Activated T-cell treated with anti-CD3 and anti-CD28 coated beads for 24 hours (primary cell): ENCODE data around the gene CR1.
"Not testable (repeated sequence)": the region's sequence is repeated elsewhere in the genome, so short reads cannot be mapped to it uniquely, and the experiment has no call there.

Experiments
- DNase-seq: peaks from one replicate; pipeline ENCODE4 v3.0.0-alpha.2; 2020; ENCODE audit warnings: low read depth

CR1 gene

DNA sequence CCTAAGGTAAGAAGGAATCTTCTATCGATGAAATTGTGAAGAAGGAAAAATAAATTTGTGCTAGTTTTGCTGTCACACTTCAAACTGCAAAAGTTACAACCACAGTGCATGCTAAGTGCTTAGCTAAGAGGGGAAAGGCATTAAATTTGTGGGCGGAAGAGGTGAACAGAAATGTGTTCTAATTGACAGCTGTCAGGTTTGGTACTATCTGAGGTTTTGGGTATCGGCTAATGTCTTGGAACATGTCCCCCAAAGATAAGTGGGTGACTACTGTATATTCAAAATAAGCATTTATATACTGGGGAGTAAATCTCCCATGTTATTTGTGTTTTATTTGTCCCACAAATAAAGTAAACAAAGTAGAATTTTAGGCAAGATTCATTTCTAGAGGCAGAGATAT is 8.0 kb downstream of the CR1 start:
- no peak for DNase-seq

DNA sequence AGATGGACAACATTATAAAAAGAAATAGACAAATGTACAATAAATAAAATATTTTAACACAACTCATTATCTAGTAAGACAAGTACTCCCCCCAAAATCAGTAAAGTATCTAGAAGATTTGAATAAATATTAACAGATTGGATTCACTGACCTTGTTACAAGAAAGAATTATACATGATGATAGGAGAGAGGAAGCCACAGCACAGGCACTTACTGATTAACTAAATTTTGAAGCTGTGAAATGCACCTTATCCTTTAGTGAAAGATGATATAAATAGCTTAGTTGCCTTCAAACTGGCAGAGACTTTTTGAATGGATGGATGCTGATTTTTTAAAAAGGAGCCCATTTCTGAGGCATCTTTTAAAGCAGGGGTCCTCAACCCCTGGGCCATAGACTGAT is 8.5 kb downstream of the CR1 start:
- no peak for DNase-seq

GRCh38 chr1:207510444-207510843 is 14.5 kb downstream of the CR1 start:
- DNase-seq, result no peak

DNA sequence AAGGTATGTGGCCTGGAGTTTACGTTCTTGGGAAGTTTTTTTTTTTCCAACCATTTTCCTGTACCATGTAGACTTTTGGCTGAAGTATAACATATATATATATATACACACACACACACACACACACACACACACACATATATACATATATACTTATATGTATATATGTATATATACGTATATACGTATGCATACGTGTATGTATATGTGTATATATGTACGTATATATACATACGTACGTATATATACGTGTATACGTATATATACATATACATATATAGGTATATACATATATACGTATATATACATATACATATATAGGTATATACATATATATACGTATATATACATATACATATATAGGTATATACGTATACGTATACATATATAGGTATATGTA is 18.9 kb downstream of the CR1 start:
- DNase-seq, result no peak

GRCh38 chr1:207516729-207517128 is 20.8 kb downstream of the CR1 start:
- no peak for DNase-seq

DNA sequence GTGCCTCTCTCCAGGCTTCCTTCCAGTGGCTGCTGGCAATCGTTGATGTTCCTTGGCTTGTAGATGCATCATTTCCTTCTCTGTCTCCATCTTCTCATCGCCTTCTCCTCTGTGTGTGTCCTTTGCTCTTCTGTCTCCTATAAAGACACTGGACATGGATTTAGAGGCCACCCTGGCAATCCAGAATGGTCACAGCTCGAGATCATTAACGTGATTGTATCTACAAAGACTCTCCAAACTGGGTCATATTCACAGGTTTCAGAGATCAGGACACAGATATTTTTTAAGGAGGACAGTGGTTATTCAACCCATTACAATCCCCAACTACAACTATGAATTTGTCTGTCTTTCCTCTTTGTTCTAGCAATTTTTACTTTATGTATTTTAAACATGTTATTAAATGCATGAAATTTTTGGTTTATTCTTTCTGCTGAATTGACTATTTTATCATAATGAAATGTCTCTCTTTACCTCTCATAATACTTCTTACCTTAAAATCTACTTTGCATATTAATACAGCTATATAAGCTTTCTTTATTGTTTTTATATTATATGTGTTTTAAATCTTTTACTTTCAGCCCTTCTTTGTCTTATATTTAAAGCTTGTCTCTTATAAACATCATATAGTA is 22.8 kb downstream of the CR1 start:
- DNase-seq, result no peak

- no peak for DNase-seq
Measured at GRCh38 chr1:207519505-207520399, 23.8 kb downstream of the CR1 start.

DNA sequence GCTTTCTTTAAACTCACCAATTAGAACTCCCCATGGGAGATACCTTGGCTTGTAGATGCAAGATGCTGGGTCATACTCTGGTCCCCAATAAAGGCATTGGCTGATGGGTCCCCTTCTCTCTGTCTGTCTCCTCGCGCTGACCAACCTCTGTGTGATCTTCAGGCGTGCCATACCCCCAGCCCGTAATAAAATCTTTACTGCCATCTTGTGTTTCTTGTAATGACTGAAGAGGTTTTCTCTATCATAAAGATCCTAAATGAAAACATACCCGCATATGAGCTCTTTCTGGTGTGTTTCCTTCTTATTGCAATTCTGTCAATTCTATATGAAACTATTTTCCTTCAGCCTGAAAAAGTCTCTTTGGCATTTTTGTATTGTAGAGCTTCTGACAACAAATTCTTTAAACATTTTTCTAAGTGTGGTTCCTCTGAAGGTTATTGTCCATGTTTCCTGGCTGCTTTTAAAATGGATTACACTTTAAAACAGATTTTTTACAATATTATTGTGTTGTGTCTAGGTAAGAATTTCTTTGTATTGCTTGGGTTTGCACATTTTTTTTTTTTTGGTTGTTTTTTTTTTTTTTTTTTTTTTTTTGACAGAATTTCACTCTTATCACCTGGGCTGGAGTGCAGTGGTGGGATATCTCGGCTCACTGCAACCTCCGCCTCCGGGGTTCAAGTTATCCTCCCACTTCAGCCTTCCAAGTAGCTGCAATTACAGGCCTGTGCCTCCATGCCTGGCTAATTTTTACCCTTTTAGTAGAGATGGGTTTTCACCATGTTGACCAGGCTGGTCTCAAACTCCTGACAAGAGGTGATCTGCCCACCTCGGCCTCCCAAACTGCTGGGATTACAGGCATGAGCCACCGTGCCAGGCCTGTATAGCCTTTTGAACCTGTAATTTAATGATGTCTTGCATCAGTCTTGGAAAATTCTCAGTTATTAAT is 24.7 kb downstream of the CR1 start:
- DNase-seq, result not testable (repeated sequence)

- not testable (repeated sequence) for DNase-seq
Measured at GRCh38 chr1:207525239-207525638, 29.3 kb downstream of the CR1 start.

GRCh38 chr1:207528401-207528800 is 32.4 kb downstream of the CR1 start:
- DNase-seq, result not testable (repeated sequence)

DNA sequence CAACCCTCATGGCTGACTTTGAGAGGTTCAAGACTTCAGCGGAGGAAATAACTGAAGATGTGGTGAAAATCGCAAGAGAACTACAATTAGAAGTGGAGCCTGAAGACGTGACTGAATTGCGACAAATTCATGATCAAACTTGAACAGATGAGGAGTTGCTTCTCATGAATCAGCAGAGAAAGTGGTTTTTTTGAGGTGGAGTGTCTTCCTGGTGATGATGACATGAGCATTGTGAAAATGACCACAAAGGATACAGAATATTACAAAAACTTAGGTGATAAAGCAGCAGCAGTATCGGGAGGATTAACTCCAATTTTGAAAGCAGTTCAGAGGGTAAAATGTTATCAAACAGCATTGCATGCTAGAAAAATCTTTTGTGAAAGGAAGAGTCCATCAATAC is 40.3 kb downstream of the CR1 start:
- DNase-seq, result not testable (repeated sequence)

- DNase-seq, result not testable (repeated sequence)
Measured at GRCh38 chr1:207546677-207547357, 50.9 kb downstream of the CR1 start.

DNA sequence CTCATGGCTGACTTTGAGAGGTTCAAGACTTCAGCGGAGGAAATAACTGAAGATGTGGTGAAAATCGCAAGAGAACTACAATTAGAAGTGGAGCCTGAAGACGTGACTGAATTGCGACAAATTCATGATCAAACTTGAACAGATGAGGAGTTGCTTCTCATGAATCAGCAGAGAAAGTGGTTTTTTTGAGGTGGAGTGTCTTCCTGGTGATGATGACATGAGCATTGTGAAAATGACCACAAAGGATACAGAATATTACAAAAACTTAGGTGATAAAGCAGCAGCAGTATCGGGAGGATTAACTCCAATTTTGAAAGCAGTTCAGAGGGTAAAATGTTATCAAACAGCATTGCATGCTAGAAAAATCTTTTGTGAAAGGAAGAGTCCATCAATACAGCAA is 58.9 kb downstream of the CR1 start:
- not testable (repeated sequence) for DNase-seq

GRCh38 chr1:207565546-207566468 is 69.8 kb downstream of the CR1 start:
- DNase-seq, result no peak

- not testable (repeated sequence) for DNase-seq
Measured at GRCh38 chr1:207571926-207572325, 76.0 kb downstream of the CR1 start.

DNA sequence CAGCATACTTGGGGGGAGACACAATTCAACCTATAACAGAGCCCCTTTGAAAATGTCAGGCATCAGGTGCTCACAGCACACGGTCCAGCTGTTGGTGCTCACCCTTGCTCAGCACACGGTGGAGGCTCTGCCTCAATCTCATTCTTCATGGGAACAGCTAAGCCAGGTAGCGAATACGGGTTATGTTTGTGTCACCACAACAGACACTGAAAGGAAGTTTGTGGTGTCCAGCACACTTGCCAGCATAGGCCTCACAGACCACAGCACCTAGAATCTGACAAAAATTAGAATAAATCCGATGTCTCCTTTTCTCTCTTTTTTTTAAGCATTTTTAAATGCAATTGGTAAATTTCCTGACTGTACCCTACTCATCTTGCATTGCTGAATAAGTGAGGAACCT is 77.1 kb downstream of the CR1 start:
- DNase-seq, result not testable (repeated sequence)

- DNase-seq, result not testable (repeated sequence)
Measured at GRCh38 chr1:207575381-207575780, 79.4 kb downstream of the CR1 start.

DNA sequence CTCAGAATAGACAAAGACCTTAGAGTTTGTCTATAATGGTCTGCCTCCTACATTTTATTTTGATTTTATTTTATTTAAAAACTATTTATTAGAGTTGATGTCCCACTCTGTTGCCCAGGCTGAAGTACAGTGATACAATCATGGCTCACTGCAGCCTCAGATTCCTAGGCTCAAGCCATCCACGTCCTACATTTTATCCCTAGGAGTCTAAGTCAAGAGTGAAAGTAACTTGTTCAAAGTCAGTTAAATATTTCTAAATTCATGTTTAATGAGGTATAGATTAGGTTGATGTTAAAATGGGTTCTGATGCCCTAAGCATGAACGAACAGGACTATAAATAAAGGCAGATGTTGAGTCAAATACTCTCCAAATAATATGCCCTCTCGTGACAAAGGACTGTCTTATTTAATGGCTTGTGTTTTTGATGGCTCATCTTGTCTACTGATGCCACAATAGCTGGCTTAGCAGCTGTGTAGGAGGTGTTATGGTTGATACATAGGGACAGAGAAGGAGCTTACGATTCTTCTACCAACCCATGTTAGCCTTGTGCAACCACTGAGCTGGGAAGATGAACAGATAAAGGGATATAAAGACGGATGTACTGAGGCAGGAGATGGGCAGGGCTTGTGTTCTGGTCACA is 83.0 kb downstream of the CR1 start:
- no peak for DNase-seq

- DNase-seq, result peak; percentile 1
Measured at GRCh38 chr1:207579436-207579799, 83.5 kb downstream of the CR1 start.

DNA sequence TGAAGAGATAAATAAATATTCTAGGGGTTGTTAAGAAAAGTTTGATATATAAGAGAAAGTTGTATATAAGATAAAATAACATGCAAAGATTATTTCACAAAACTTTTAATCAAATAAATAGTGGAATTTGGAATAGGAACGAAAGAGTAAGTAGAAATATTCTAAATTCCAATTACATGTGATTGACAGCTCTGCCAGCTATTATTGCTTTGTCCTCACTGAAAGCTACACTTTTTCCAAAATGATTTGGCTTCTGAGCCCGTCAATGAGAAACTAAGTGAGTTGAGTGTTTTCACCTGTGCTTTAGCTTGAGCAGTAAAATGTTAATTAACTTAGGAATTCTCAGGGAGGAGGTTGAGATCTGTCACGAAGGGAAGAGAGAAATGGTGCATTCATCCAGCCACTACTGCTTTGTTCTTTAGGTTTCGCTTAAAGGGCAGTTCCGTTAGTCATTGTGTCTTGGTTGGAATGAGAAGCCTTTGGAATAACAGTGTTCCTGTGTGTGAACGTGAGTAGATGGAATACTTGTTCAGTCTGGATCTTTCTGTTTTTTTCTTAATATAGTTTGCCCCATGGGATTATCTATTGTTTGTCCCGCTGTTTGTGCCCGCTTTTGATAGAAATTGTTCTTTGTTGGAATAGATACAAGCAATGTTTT is 85.7 kb downstream of the CR1 start:
- DNase-seq, result no peak
